COLO668 (cell line): ENCODE results near the gene RNF121.

ENCODE experiments used
- DNase-seq: peaks from one replicate; lab custom pipeline; 2025; ENCODE audit not compliant: unreplicated experiment; lab: John Stamatoyannopoulos, UW

The RNF121 gene

GRCh38 chr11:71934213-71934612 is 5.4 kb downstream of the RNF121 start:
- DNase-seq = no peak

GRCh38 chr11:71935338-71935925 is 6.6 kb downstream of the RNF121 start:
- no peak for DNase-seq

- no peak for DNase-seq
Observed at GRCh38 chr11:71936825-71937224, 8.0 kb downstream of the RNF121 start.

GRCh38 chr11:71937826-71938225 is 9.0 kb downstream of the RNF121 start:
- no peak for DNase-seq

- no peak for DNase-seq
Observed at GRCh38 chr11:71940561-71941219, 11.8 kb downstream of the RNF121 start.

- no peak for DNase-seq
Observed at GRCh38 chr11:71946144-71946571, 17.3 kb downstream of the RNF121 start.

GRCh38 chr11:71947498-71947897 is 18.7 kb downstream of the RNF121 start:
- DNase-seq = no peak

GRCh38 chr11:71948314-71949027 is 19.6 kb downstream of the RNF121 start:
- DNase-seq = no peak

GRCh38 chr11:71949034-71949433 is 20.2 kb downstream of the RNF121 start:
- DNase-seq = no peak

GRCh38 chr11:71951741-71952310 is 23.0 kb downstream of the RNF121 start:
- no peak for DNase-seq

GRCh38 chr11:71955898-71956456 is 27.1 kb downstream of the RNF121 start:
- no peak for DNase-seq

- no peak for DNase-seq
Observed at GRCh38 chr11:71962428-71963038, 33.7 kb downstream of the RNF121 start.

- DNase-seq = no peak
Observed at GRCh38 chr11:71963468-71963867, 34.6 kb downstream of the RNF121 start.

GRCh38 chr11:71964641-71965040 is 35.8 kb downstream of the RNF121 start:
- DNase-seq = no peak

- DNase-seq = no peak
Observed at GRCh38 chr11:71971680-71972079, 42.8 kb downstream of the RNF121 start.

GRCh38 chr11:71976551-71976950 is 47.7 kb downstream of the RNF121 start:
- no peak for DNase-seq

- no peak for DNase-seq
Observed at GRCh38 chr11:71977090-71977489, 48.2 kb downstream of the RNF121 start.

- peak; percentile 20 for DNase-seq
Observed at GRCh38 chr11:71977743-71978418, 49.0 kb downstream of the RNF121 start.

- DNase-seq = no peak
Observed at GRCh38 chr11:71979094-71979493, 50.2 kb downstream of the RNF121 start.

- no peak for DNase-seq
Observed at GRCh38 chr11:71979602-71980001, 50.8 kb downstream of the RNF121 start.

GRCh38 chr11:71986131-71986530 is 57.3 kb downstream of the RNF121 start:
- no peak for DNase-seq
